WI38 (cell line): Measurements from ENCODE around the gene SPDYE1.

Experiments used
- H3K4me3 ChIP-seq: 2 replicates; pipeline ENCODE4 v1.5.1; 2011; ENCODE audit warnings: low read depth, mild to moderate bottlenecking, control low read depth, low read length
- CTCF ChIP-seq: IDR thresholded peaks from 2 replicates; pipeline ENCODE4 v1.5.1; 2012; ENCODE audit warnings: low read depth, mild to moderate bottlenecking, control low read depth, low read length

SPDYE1 gene

DNA sequence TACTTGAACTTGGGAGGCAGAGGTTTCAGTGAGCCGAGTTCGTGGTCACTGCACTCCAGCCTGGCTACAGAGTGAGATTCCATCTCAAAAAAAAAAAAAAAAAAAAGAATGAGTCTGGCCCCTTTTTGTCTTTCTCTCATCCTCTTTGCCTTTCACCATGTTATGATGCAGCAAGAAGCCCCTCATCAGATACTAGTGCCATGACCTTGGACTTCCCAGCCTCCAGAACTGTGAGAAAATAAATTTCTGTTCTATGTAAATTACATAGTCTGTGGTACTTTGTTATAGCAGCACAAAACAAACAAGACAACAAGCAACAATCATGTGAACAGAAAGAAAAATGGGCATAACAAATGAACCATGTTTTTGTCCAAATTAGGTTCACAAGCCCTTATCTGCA lies 44.5 kb downstream of the SPDYE1 start:
- no peak for TF ChIP-seq CTCF
- H3K4me3 ChIP-seq: no peak overlapping the region

- no peak for TF ChIP-seq CTCF
- H3K4me3 ChIP-seq: peak overlapping the region; percentile 76
Observed at GRCh38 chr7:44043902-44044301, 46.2 kb downstream of the SPDYE1 start.

GRCh38 chr7:44044315-44045225 lies 46.9 kb downstream of the SPDYE1 start, which contains the start of gene DBNL:
DBNL (plus strand) TSS chr7:44044702; CDS start chr7:44044738, 36 bp downstream.
- TF ChIP-seq CTCF: no peak
- H3K4me3 ChIP-seq: peak within 1 kb of the TSS; percentile 76

DNA sequence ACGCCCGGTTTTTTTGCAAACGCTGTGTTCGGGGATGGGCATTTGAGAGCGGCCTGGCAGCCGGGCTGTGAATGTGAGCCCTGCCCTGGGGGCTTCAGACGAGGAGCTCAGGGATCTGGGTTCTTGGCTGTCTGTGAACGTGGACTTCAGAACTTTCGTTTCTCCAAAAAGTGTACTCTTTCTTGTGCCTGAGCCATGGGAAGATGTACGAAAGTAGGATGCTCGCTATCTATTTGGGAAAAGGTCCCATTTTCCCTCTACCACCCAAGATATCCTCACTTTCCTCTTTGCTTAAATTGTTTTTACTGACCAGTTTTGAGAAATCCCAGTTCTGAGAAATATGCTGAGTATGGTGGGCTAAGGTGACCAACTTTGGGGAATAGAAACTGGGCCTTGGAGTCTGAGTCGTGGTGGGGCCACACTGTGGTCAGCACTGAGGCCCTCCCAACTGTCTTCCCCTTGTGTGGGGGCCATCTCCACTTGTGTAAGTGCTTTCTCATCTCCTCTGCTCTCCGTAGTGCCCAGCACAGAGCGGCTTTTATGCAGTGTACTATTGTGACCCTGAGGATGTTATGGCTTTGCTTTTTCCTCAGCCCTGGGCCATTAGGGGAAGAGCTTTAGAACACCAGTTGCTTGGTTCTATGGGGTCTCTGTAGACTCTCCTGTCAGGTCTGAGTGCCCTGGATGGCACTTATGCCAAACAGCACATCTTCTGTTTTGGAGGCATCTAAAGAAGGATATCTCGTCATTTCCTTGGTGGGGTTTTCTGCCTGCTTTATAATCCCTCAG lies 47.7 kb downstream of the SPDYE1 start:
- no peak for TF ChIP-seq CTCF
- H3K4me3 ChIP-seq: peak overlapping the region; percentile 76

GRCh38 chr7:44046321-44047061 lies 48.8 kb downstream of the SPDYE1 start:
- no peak overlapping the region for H3K4me3 ChIP-seq
- no peak for TF ChIP-seq CTCF

GRCh38 chr7:44048031-44048795 lies 50.5 kb downstream of the SPDYE1 start:
- TF ChIP-seq CTCF: no peak
- H3K4me3 ChIP-seq: no peak overlapping the region
